Colon (tissue), 2 donors: ENCODE results near the gene ARID3A.

ENCODE experiments used
- FAIRE-seq: peaks from 2 replicates; lab custom pipeline; 2012; peaks lifted over from hg19 to GRCh38; lab: Jason Lieb, UNC
- donor health status: control.
- donor health status: control.

ARID3A gene

GRCh38 chr19:1004803-1005664, 79.2 kb downstream of the ARID3A start:
- no peak for FAIRE-seq

GRCh38 chr19:1006711-1007398, 81.0 kb downstream of the ARID3A start:
- FAIRE-seq, result no peak

GRCh38 chr19:1007399-1008251, 81.8 kb downstream of the ARID3A start:
- no peak for FAIRE-seq

GRCh38 chr19:1008268-1009040, 82.6 kb downstream of the ARID3A start:
- FAIRE-seq, result no peak

- no peak for FAIRE-seq
Measured at GRCh38 chr19:1009041-1009980, 83.5 kb downstream of the ARID3A start.

- FAIRE-seq, result no peak
Measured at GRCh38 chr19:1009981-1010538, 84.2 kb downstream of the ARID3A start.

- no peak for FAIRE-seq
Measured at GRCh38 chr19:1010586-1011510, 85.0 kb downstream of the ARID3A start.

- FAIRE-seq, result no peak
Measured at GRCh38 chr19:1011831-1012333, 86.0 kb downstream of the ARID3A start.

- FAIRE-seq, result no peak
Measured at GRCh38 chr19:1012334-1012733, 86.5 kb downstream of the ARID3A start.

GRCh38 chr19:1013218-1013617, 87.4 kb downstream of the ARID3A start:
- FAIRE-seq, result no peak

GRCh38 chr19:1014161-1015060, 88.6 kb downstream of the ARID3A start:
- no peak for FAIRE-seq

GRCh38 chr19:1015061-1015781, 89.4 kb downstream of the ARID3A start:
- no peak for FAIRE-seq

GRCh38 chr19:1015782-1016646, 90.2 kb downstream of the ARID3A start:
- no peak for FAIRE-seq

GRCh38 chr19:1016647-1017114, 90.8 kb downstream of the ARID3A start:
- no peak for FAIRE-seq

- FAIRE-seq, result no peak
Measured at GRCh38 chr19:1017115-1017905, 91.5 kb downstream of the ARID3A start.
